PC-9 (cell line): ENCODE data around the gene CEMIP2.

Source experiments
- CTCF ChIP-seq: fragments of 200-600 bp; sonication (generic); conservative IDR thresholded peaks from 2 replicates; pipeline ENCODE4 v1.6.1; 2017; ENCODE audit warnings: mixed run types, antibody characterized with exemption, mild to moderate bottlenecking, moderate library complexity
- EZH2 ChIP-seq: fragments of 200-600 bp; sonication (generic); IDR thresholded peaks from 2 replicates; pipeline ENCODE4 v1.8.0; 2017; ENCODE audit warnings: antibody characterized with exemption, low read depth

GRCh38 chr9:71755869-71756268 lies 12.4 kb downstream of the CEMIP2 start:
- TF ChIP-seq CTCF (no peak), EZH2 (no peak)
